Progenitor cell of endocrine pancreas (in vitro differentiated cells): Measurements from ENCODE around the gene HLA-DQB2. TPM values are rescaled to one million over a fixed set of nuclear protein-coding genes. Genes with fewer than 3 reads are reported as not detected.

Source experiments
- DNase-seq: peaks from one replicate; pipeline ENCODE4 v3.0.0; 2021; ENCODE audit warnings: low spot score; ENCODE audit not compliant: unreplicated experiment
- H3K27ac Mint-ChIP-seq: 2 replicates; pipeline ENCODE4 v1.8.0; 2021; ENCODE audit warnings: mild to moderate bottlenecking, moderate library complexity, mixed read lengths
- H3K27me3 Mint-ChIP-seq: 2 replicates; pipeline ENCODE4 v1.8.0; 2021; ENCODE audit warnings: mixed read lengths
- H3K36me3 Mint-ChIP-seq: 2 replicates; pipeline ENCODE4 v1.8.0; 2022; ENCODE audit warnings: mixed read lengths; ENCODE audit not compliant: insufficient read depth
- H3K4me1 Mint-ChIP-seq: 2 replicates; pipeline ENCODE4 v1.8.0; 2021; ENCODE audit warnings: low read depth, mixed read lengths
- H3K4me3 Mint-ChIP-seq: 2 replicates; pipeline ENCODE4 v1.8.0; 2021; ENCODE audit warnings: low read depth, mild to moderate bottlenecking, moderate library complexity, mixed read lengths
- H3K9me3 Mint-ChIP-seq: 2 replicates; pipeline ENCODE4 v1.8.0; 2021; ENCODE audit warnings: low read depth, mixed read lengths
- CTCF ChIP-seq: fragments of 200-600 bp; sonication (generic); IDR thresholded peaks from one replicate; pipeline ENCODE4 v1.5.0; 2021; ENCODE audit warnings: antibody characterized with exemption, mild to moderate bottlenecking; ENCODE audit not compliant: unreplicated experiment
- microRNA-seq: library from miRNA; unstranded; fragments of <30 nt; microRNA quantifications from one replicate; pipeline ENCODE4 v1.1.0, GENCODE V29; 2020; ENCODE audit warnings: borderline number of aligned reads; ENCODE audit not compliant: unreplicated experiment
- total RNA-seq: library from RNA; stranded (reverse); gene quantifications from 2 replicates; pipeline ENCODE4 v1.2.1, GENCODE V29; 2021

Gene HLA-DQB2
- total RNA-seq, 1 donor from 2014 or later = not detected

GRCh38 chr6:32716396-32716795 is 46.9 kb downstream of the HLA-DQB2 start:
- no peaks in the 10 kb centered on the region for H3K4me1 Mint-ChIP-seq
- DNase-seq = no peak
- H3K36me3 Mint-ChIP-seq = no peaks in the 10 kb centered on the region
- H3K27me3 Mint-ChIP-seq = peaks cover 4% of the 10 kb centered on the region
- H3K4me3 Mint-ChIP-seq = no peak overlapping the region
- H3K9me3 Mint-ChIP-seq = no peaks in the 10 kb centered on the region
- no peak for TF ChIP-seq CTCF
- H3K27ac Mint-ChIP-seq = no peak overlapping the region

- H3K4me1 Mint-ChIP-seq = no peaks in the 10 kb centered on the region
- no peak overlapping the region for H3K4me3 Mint-ChIP-seq
- H3K27me3 Mint-ChIP-seq = peaks cover 4% of the 10 kb centered on the region
- H3K27ac Mint-ChIP-seq = no peak overlapping the region
- H3K9me3 Mint-ChIP-seq = no peaks in the 10 kb centered on the region
- DNase-seq = no peak
- no peaks in the 10 kb centered on the region for H3K36me3 Mint-ChIP-seq
- no peak for TF ChIP-seq CTCF
These were observed 50.1 kb downstream of the HLA-DQB2 start for GRCh38 chr6:32713241-32713640.

GRCh38 chr6:32709625-32710024 is 53.7 kb downstream of the HLA-DQB2 start:
- Mint-ChIP-seq H3K4me1 (no peaks in the 10 kb centered on the region), H3K36me3 (no peaks in the 10 kb centered on the region), H3K9me3 (peaks cover 3% of the 10 kb centered on the region), H3K4me3 (no peak overlapping the region), H3K27me3 (no peaks in the 10 kb centered on the region), H3K27ac (no peak overlapping the region)
- no peak for TF ChIP-seq CTCF
- DNase-seq = no peak

Small RNAs within 50 kb of the gene (microRNA-seq; reads per million reads assigned to microRNA genes)
- gene MIR3135B = not detected

Other genes with a start within 250 kb of the HLA-DQB2 start
- gene HLA-DRB5, start 233.2 kb downstream of the HLA-DQB2 start, total RNA-seq = 0.60 and 0.71 TPM in 2 replicates
- 4.6 and 7.7 TPM in 2 replicates for gene HLA-DRB1, start 173.7 kb downstream of the HLA-DQB2 start, total RNA-seq
- gene HLA-DQA1, start 126.1 kb downstream of the HLA-DQB2 start, total RNA-seq = not detected in 2 replicates
- gene HLA-DQB1, start 96.9 kb downstream of the HLA-DQB2 start, total RNA-seq = 6.1 TPM in 2 replicates
- gene HLA-DQA2, start 22.1 kb downstream of the HLA-DQB2 start, total RNA-seq = 0.44 and 0.79 TPM in 2 replicates
- gene HLA-DOB, start 53.5 kb upstream of the HLA-DQB2 start, total RNA-seq = not detected in 2 replicates
- 2.0 and 5.1 TPM in 2 replicates for gene TAP2, start 75.2 kb upstream of the HLA-DQB2 start, total RNA-seq
- 0.29 TPM in 1 of 2 replicates, not detected in the other for gene PSMB8, start 80.5 kb upstream of the HLA-DQB2 start, total RNA-seq
- 0.50 and 1.1 TPM in 2 replicates for gene TAP1, start 90.2 kb upstream of the HLA-DQB2 start, total RNA-seq
- gene PSMB9, start 90.7 kb upstream of the HLA-DQB2 start, total RNA-seq = not detected in 2 replicates
- 1.1 and 1.8 TPM in 2 replicates for gene HLA-DMB, start 177.5 kb upstream of the HLA-DQB2 start, total RNA-seq
- gene HLA-DMA, start 189.6 kb upstream of the HLA-DQB2 start, total RNA-seq = 3.3 and 3.4 TPM in 2 replicates
- 229 and 238 TPM in 2 replicates for gene BRD2, start 205.1 kb upstream of the HLA-DQB2 start, total RNA-seq
- 4.1 and 5.6 TPM in 2 replicates for gene HLA-DOA, start 246.1 kb upstream of the HLA-DQB2 start, total RNA-seq